Globus pallidus (tissue), 1 donor: ENCODE results near the gene SPPL2C.
"Not testable (repeated sequence)": the region's sequence is repeated elsewhere in the genome, so short reads cannot be mapped to it uniquely, and the experiment has no call there.

Source experiments
- DNase-seq: peaks from one replicate; pipeline ENCODE4 v3.0.0-alpha.2; 2015; ENCODE audit warnings: low spot score

SPPL2C gene

DNA sequence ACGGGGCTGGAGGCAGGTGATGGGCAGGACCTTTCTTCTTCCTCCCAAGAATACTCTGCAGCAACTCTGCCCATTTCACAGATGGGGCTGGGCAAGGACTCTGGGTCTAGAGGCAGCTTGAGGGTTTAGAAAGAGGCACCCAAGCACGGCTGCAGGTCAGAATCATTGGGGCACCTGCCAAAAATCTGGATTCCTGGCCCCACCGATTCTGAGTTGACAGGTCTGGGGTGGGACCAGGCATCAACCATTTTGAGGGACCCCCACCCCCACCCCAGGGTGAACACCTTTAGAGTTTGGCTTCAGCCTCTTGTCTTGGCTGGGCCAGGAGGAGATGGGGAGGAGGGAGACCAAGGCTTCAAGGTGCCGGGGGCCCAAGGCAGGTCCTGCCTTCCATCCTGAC, 5.3 kb downstream of the SPPL2C start:
- no peak for DNase-seq

DNA sequence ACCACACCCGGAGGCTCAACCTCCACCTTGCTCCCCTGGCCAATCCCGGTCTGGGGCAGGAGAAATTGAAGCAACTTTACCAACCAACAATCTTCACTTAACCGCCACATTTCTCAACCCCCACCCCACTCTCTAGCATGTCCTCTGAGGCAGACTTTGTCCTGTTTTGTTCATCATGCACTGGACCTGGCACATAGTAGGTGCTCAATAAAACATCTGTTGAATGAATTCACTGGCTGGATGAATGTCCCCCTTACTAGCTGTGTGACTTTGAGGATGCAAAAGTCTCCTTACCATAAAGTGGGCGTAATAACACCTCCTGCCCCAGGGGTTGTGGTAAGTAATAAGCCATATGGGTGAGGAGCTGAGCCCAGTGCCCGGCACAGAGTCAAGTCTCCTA, 5.8 kb downstream of the SPPL2C start:
- no peak for DNase-seq

DNA sequence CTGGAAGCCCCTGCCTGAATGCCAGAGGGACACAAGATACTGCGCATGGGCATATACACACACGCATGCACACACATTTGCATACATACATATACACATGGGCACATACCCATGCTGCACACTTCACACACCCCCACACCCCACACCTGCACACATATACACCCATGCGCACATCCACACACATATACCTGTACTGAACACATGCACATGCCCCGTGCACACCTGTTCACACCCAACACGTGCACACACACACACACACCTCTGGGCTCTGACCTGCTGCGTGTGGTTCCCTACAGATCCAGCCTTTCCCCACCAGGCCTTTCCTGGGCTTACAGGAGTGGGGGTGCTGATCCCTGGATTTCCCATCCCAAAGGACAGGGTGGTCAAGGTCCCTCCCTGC, 6.3 kb downstream of the SPPL2C start:
- DNase-seq: no peak

DNA sequence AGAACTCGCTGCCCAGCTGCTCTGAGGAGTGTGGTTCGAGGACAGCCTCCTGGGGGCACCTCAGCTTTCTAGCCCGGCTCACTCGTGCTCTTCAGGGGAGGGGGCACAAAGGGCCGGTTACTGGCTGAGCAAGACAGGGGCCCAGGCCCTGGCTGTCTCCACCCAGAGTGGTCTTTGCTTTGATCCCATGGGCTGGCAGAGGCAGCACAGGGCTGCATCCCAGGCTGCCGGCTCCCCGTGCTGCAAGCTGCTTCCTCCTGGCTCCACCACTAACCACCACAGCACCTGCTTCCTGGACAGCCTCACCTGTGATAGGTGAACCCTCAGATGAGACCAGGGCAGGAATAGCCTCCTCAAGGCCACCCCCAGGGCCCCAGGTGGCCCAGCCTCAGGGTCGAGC, 6.8 kb downstream of the SPPL2C start:
- DNase-seq: no peak

DNA sequence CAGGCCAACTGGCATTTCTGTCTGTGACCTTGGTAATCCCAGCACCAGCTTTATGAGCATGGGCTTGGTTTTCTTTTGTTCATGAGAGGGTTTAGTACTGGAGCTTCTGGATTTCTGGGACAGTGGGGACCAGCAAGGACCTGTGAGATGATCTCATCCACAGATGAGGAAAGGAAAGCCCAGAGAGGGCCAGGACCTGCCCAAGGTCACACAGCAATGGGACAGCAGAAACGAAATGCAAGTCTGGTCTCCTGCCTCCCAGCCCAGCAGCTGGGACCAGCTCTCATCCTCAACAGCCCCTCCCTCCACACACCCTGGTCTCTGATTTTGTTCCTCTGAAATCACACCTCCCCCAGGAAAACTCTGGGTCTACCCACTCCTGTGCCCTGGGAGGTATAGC, 7.2 kb downstream of the SPPL2C start:
- DNase-seq: no peak

DNA sequence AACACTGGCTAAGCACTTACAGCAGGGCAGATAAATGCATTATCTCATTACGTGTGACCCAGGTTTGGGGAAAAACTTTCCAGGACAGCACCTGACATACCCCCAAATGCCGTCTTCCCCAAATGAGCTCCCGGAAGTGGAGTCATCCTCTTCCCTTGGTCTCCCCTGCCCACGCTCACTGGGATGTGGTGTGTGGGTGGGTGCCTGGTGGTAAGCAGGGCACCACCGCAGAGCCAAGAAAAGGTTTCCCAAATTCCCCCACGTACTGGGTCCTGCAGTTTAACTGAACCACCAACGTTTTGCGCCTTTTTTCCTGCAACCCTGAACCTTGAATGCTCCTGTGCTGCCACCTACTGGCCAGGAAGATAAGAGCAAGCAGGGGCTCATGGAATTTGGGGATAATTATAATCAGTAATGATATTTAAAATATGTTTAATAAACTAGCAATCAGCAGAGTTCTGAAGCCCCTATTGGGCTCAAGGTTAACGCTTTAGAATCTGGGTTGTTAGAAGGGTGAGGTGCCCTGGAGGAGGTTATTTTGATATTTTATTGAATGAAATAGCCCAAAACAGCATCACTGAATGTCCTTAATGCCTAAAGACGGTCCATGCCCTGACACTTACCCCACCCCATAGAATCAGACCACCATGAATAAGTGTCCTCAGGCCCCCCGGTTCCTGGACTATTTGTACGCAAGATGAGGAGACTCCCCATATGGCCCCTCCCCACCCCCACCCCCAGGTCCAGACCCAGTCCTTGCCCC, 8.0 kb downstream of the SPPL2C start:
- DNase-seq: peak; percentile 60

DNA sequence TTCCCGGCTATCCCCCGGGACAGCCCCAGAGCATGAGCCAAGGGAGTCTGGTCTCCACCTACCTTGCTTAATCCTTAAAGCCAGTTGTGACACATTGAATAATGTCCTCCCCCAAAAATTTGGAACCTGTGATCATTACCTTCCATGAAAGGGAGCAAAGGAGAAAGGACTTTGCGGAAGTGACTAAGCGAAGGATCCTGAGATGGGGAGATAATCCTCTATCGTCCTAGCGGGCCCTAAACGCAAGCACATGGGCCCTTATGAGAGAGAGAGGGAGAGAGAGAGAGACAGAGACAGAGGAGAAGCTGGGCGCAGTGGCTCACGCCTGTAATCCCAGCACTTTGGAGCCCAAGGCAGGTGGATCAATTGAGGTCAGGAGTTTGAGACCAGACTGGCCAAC, 9.5 kb downstream of the SPPL2C start:
- no peak for DNase-seq

DNA sequence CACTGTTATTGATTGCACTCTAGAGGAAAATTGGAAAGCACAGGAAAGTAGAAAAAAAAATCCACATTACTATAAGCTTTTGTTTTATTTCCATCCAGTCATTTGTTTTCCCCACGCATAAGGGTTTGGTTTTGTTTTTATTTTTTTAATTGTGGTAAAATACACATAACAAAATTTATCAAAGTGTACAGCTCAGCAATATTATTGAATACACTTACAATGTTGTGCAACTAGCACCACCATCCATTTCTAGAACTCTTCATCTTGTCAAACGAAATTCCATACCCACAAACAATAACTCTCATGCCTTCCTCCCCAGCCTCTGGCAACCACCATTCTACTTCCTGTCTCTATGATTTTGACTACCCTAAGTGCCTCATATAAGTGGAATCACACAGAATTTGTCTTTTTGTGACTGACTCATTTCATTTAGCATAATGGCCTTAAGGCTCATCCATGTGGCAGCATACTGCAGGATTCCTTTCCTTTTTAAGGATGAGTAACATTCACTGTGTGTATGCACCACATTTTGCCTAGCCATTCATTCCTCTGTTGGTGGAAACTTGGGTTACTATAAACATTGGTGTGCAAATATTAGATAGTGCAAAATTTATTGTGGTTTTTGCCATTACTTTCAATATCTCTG, 11.1 kb downstream of the SPPL2C start:
- no peak for DNase-seq

DNA sequence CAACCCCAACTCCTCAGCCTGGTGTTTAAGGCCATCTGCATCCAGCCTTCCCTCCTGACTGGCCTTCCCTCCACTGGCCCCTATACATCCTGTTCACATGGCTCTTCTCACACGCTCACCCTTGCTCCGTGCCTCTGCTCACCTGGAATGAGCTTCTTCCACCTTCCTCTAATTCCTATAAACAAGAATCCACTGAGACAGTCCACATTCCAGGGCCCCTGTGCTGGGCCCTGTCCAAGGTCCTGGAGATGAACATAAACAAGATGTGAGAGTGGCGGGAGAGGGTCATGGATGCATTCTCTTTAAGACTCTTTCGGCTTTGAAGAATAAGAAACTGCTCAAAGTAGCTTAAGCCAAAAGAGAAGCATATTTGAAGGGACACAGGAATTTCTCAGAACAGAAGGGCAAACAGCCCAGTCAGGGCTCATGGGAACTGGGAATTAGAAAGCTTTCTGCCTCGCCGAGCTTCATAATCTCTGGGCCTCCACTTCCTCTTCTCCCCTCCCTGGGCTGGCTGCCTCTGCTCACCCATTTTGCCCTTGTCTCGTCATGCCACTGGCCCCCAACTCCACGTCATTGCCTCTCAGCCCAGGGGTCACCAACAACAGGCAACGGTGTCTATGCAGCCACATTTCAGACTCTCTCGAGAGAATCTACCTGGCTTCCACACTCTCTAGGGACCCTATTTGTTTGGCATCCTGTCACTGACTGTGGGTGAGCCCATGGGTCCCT, 13.5 kb downstream of the SPPL2C start:
- DNase-seq: no peak

DNA sequence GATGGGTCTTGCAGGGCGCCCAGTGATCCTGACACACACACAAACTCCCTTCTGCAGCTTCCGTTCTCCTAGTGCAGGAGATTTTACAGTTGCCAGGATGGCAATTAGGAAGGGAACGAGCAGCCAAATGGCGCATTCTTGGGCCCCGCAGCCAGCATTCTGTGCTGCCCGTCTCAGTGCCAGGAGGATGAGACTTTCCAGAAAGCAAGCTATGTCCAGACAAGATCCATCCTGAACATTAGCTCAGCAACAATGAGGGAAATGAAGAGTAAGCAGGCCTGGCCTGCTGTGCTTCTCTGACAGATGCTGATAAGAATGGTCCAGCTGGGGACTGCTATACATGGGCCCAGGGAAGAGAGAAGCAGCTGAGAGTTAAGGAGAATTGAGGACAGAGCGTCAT, 16.5 kb downstream of the SPPL2C start:
- no peak for DNase-seq

DNA sequence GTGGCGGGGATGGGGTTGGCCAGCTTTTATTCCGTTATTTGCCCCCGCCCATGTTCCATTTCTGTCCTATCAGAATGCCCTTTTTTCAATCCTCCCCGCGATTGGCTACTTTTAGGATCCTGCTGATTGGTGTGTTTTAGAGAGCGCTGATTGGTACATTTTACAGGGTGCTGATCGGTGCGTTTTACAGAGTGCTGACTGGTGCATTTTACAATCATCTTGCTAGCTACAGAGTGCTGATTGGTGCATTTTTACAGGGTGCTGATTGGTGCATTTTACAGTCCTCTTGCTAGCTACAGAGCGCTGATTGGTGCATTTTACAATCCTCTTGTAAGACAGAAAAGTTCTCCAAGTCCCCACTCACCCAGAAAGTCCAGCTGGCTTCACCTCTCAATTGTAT, 17.4 kb downstream of the SPPL2C start:
- not testable (repeated sequence) for DNase-seq

DNA sequence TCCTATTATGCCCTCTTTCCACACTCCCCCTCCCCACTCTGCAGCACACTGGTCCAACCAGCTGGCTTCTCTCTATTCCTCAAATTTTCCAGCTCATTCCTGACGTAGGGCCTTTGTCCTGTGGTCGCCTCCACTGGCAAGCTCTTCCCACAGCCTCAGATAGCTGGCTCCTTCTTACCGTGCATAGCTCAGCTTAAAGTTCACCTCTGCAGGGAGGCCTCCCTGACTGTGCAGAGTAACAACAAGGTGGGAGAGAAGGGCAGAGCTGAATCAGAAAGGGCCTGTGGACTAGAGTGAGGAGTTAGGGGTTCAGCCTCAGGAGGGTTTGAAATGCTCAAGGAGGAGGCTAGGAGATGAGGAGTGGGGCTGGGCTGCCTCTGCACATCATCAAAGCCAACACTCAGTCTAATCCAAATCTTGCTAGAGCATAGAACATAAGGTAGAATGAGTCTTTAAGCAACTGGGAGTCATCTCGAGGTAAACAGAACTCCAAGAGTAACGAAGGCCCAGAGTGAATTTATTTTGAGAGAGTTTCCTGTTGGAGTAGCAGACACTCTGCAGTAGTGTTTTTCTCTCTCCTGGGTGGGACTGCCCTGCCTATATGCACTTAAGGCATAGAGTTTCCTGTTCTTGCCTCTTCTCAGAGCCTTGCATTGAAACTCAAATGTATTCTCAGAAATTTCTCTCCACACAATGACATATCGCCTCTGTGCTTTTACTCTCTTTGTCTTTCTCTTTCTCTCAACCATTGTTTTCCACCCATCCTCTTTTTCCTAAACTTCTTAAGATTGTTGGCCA, 19.4 kb downstream of the SPPL2C start:
- no peak for DNase-seq

DNA sequence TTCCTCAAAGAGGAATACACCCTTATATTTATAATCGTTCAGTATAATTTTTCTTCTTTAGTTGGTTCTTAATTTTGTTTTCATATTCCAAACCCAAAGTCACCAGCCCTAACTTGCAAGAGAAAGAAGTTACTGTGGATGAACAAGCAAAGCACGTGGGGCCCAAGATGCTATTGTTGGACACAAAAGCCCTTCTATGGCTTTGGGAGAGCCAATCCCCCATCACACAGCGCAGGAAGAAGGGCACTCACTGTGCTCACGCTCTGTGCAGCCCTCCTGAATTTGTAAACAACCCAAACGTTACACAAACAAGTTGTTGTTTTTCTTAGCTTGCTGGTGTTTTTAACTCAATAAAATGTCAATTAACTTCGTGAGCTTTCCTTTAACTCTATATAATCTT, 22.5 kb downstream of the SPPL2C start:
- peak; percentile 92 for DNase-seq

DNA sequence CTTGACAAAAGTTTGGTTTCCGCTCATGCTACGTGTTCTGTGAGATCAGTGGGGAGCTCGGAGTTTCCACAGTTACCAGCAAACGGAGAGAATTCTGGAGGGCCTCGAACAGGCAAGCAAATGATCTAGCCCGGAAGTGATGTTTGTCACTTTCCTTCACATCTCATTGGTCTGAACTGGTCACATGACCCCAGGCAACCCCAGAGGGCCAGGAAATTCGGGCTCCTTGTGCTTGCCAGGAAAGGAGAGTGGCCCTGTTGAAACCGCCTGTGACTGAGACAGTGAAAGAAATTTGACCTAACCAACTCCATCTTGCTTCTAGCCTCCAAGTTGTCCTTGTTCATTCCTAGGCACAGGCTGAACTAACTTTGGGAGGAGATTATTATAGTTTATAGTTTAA, 23.0 kb downstream of the SPPL2C start:
- DNase-seq: peak; percentile 64

DNA sequence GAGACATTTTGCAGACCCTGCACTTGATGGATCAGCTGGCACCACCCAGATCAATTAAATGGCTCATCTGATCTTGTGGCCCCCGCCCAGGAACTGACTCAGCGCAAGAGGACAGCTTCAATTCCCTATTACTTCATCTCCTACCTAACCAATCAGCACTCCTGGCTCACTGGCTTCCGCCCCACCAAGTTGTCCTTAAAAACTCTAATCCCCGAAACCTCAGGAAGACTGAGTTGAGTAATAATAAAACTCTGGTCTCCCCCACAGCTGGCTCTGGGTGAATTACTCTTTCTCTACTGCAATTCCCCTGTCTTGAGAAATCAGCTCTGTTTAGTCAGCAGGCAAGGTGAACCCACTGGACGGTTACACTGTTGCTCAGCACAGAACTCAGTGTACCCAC, 23.6 kb downstream of the SPPL2C start:
- no peak for DNase-seq

DNA sequence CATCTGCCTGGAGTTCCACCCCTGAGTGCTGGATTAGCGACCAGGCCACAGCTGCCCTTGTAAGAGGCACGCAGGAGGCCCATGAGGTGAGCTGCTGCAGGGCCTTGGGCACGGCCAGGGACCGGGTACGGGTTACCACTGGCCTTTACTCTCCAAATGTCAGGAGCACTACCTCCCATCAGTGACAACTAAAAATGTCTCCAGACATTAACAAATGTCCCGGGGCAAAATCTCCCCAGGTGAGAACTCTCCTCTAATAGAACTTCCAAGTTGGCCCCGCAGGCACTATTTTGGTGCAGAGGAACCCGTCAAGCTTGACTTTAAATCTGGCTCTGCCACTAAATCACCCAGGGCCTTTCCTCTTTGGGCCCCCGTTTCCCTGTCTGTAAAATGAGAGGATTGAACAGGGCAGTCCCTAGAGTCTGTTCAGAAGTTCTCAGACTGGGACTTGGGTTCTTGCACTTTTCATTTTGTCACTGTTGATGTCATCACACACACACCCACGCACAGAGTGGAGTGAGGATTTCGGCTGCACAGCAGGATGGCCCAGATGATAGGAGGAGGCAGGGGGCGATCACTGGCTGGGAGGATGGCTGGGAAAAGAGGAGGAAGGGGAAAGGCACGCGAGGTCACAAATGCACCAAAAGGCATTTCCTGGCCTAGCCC, 25.1 kb downstream of the SPPL2C start:
- DNase-seq: no peak

DNA sequence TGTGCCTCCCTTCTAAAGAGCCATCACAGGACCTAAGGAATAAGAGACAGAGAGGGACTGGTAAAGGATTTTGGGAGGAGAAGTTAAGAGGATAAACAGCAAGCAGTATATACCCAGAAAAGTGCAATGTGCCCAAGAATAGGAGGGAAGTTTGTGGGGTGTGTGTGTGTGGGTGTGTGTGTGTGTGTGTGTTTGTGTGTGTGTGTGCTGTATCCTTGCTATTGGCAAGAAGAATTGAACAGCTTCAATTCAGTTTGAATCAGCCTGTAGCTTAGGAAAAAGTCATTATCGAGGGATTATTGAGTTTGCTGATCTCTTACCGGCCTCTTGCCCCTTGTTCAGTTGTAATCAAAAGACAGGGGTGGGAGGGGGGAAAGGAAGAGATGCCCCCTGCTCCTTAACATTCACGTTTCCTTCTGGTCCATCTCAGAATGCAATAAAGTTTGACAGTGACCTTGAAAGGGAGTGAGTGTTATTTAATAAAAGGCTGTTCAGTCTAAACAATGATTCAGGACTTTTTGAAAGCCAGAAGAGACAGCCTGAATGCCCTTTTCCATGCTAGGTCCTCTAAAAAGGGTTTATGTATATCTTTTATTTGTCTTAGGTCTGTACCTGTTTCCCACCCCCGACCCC, 25.8 kb downstream of the SPPL2C start:
- no peak for DNase-seq

DNA sequence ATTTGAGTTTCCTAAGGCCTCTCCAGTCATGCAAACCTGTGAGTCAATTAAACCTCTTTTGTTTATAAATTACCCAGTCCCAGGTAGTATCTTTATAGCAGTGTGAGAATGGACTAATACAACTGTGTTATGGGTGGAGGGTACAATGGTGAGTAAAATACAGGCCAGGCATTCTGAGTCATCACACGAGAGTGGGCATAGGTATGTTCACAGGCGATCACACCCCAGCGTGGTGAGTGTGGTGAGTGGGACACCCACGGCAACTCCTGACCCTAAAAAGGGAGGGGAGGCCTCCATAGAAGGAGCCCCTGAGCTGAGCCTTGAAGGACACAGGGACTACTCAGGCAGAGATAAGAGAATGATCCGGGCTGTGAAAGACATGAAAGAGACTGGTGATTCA, 27.0 kb downstream of the SPPL2C start:
- DNase-seq: no peak

DNA sequence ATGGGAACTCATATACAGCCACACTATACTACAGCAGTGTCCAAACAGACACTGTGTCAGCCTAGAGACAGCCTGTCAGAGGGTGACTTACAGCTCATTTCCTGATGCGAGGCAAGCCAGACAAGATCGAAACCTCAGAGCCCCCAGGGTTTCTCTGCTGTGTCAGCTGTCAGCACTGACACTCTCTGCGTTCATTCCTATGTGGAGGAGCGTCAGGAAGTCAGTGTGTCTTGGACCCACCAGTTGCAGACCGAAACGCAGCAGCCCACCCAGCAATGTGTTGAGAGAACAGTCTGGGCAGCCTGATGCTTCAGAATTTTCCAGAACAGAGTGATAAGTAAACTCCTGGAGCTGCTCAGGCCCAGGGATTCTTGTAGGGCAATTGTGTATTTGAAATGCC, 29.0 kb downstream of the SPPL2C start:
- no peak for DNase-seq

DNA sequence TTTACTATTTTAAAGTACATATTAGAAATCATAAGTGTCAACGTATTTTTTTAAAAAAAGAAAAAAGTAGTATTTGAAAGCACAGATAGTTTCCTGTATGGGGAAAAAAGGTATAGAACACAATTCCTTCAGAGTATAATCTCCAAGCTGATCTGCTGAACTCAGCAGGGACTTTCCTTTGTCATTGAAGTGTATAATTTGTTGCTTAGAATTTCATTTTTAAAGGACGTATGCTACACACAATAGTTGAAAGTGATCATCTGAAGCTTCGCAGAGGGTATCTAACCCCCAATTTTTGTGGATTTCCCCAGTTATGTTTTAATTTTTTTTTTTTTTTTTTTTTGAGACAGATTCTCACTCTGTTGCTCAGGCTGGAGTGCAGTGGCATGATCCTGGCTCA, 29.5 kb downstream of the SPPL2C start:
- DNase-seq: no peak

DNA sequence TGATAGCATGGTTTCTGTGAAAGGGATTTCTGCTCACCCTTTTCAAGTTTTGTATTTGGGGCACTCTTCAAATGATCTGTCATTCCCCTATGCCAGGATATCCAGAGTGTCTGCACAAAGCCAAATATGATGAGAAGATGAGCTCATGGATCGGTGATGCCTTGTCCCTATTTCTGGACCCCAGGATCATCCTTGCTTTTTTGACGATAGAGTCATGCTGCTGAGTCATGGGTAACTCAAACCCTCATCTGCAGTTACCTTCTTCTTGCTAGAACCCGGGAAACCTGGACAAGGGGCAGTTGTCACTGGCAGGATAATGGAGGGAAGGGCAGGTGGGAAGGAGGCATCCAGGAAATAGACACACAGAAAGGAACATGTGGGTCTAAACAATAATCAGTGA, 31.9 kb downstream of the SPPL2C start:
- no peak for DNase-seq
